HG03571 (cell line): ENCODE measurements around the gene CEP57L1.
"Not testable (repeated sequence)": the region's sequence is repeated elsewhere in the genome, so short reads cannot be mapped to it uniquely, and the experiment has no call there.

ENCODE experiments used
- ATAC-seq: cut with Tn5 transposase; IDR thresholded peaks from one replicate; pipeline ENCODE4 v1.9.1; 2021; ENCODE audit not compliant: unreplicated experiment

Gene CEP57L1

DNA sequence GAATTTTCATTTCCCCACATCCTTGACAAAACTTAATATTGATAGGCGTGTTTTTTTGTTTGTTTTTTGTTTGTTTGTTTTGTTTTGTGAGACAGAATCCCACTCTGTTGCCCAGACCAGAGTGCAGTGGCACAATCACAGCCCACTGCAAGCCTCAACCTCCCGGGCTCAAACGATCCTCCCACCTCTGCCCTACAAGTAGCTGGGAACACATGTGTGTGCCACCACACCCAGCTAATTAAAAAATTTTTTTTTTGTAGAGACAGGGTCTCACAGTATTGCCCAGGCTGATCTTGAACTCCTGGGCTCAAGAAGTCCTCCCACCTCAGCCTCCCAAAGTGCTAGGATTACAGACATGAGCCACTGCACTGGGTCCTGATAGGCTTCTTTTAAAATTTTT is 9.2 kb downstream of the CEP57L1 start:
- no peak for ATAC-seq

DNA sequence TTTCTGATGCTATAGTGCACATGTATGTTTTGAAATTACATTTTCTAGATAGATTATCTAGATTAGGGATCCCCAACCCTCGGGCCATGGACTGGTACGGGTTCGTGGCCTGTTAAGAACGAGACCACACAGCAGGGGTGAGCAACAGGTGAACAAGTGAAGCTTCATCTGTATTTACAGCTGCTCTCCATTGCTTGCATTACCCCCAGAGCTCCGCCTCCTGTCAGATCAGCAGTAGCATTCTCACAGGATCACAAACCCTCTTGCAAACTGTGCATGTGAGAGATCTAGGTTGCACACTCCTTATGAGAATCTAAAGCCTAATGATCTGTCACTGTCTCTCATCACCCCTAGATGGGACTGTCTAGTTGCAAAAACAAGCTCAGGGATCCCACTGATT is 10.4 kb downstream of the CEP57L1 start:
- ATAC-seq, result no peak

DNA sequence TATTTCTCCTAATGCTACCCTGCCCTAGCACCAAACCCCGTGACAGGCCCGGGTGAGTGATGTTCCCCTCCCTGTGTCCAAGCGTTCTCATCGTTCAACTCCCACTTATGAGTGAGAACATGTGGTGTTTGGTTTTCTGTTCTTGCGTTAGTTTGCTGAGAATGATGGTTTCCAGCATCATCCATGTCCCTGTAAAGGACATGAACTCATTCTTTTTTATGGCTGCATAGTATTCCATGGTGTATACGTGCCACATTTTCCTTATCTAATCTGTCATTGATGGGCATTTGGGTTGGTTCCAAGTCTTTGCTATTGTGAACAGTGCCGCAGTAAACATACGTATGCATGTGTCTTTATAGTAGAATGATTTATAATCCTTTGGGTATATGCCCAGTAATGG is 14.4 kb downstream of the CEP57L1 start:
- ATAC-seq, result not testable (repeated sequence)

DNA sequence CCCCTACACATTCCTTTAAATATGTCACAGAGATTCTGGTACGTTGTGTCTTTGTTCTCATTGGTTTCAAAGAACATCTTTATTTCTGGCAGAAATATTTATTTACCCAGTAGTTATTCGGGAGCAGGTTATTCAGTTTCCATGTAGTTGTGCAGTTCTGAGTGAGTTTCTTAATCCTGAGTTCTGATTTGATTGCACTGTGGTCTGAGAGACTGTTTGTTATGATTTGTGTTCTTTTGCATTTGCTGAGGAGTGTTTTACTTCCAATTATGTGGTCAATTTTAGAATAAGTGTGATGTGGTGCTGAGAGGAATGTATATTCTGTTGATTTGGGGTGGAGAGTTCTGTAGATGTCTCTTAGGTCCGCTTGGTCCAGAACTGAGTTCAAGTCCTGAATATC is 17.4 kb downstream of the CEP57L1 start:
- not testable (repeated sequence) for ATAC-seq

DNA sequence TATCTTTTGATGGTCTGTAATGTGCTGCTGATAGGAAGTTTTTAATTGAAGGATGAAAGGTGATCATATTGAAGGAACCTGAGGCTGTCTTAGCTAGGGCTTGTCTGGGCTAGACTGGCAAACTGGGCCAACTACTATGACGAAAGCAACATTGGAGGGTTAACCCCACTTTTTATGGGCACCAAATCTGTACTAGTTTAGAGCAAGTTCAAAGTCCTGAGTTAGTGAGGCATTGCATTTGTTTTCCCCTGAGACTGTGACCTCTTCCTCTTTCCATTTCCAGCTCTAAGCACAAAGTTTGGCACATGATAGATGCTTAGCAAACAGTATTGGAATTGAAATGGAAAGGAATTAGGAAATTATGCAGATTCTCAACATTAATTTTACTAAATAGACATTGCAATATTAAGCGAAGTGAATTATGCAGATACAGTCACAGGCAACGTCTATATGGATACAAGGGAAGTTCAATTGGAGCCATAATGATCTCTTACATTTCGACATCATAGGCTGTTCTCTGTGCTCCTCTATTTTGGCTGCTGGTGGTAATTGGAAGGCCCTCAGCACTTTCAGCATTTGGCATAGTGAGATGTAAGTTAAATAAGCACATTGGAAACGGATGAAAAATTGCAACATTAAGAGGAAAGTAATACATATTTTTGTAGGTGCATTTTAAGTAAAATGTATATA is 22.2 kb downstream of the CEP57L1 start:
- ATAC-seq, result peak; percentile 77

DNA sequence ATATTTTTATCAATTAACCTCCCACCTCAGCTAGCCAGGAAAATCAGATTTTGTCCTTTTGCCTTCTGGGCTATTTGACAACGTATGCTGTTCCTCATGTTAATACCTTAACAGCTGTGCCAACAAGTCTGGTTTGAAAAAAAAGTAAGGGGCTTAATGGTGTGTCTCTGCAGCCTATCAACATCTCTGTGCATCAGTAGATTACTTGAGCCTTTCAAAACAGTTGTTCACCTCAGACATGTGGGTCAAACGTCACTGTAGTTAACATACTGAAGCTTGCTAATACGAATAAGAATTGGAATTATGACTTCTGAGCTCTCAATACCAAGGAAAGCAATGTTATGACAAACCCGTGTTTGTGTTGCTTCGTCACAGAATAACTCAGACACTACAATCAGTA is 23.0 kb downstream of the CEP57L1 start:
- no peak for ATAC-seq

DNA sequence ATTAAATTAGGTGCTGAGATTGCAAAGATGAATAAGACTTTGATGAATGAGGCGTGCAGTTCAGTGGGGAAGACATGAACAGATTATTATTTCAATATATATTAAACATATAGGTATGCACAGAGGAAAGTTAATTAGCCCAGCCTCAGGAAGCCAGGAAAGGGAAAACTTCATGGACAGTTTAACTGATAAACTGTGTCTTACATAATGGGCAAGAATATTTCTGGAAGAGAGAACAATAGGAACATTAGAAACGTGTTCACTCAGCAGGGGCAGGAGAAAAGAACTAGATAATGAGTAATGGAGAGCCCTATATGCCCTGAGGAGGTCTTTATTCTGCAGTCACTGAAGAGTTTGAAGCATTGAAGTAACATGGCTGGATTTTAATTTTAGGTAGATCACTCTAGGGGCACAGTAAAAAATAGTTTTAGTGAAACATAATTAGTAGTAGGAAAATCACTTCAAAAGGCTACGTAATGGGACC is 23.6 kb downstream of the CEP57L1 start:
- ATAC-seq, result no peak

DNA sequence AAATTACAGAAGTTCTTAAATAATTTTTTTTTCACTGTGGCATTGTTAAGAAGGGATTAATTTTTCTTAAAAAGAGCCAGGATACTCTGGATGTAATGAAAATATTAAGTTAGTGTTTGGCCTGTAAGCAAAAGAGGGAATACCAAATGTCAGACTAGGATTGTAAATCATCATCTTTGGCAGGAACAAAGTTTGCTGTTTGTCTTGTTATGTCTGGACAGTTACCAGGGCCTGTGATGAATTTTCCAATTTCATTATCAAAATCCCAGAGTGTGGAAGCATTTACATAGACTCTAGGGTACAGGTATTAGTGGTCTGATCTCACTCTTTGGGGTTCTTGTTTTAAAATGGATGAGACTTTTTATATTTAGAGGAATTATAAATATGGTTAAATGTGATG is 26.1 kb downstream of the CEP57L1 start:
- ATAC-seq, result no peak

DNA sequence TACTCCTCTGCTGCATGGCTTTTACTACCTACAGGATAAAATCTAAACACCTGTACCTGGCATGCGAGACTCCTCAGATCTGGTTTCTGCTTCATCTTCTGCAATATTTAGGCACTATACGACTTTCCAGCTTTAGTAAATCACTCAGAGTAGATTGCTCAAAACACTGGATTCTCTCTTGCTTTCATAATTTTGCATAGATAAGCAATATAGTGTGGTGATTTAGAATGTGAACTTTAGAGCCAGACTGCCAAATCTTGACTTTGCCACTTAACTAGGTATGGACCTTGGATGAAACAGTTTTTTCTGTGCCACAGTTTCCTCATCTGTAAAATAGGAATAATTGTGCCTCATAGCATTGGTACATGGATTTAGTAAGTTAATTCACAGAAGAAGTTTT is 28.9 kb downstream of the CEP57L1 start:
- ATAC-seq, result no peak

DNA sequence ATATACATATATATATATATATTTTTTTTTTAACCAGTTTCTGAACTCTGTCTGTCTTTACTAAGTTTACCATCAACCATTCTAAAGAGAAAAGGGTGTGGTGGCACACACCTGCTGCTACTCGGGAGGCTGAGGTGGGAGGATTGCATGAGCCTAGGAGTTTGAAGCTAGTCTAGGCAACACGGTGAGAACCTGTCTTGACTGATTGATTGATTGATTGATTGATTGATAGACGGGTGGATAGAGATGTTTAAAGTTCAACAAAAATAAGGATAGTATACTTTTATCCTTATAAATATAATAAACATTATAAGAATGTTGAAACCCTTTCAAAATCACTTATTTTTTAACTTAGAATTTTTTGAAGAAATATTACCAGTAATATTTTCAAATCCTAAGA is 30.2 kb downstream of the CEP57L1 start:
- no peak for ATAC-seq

DNA sequence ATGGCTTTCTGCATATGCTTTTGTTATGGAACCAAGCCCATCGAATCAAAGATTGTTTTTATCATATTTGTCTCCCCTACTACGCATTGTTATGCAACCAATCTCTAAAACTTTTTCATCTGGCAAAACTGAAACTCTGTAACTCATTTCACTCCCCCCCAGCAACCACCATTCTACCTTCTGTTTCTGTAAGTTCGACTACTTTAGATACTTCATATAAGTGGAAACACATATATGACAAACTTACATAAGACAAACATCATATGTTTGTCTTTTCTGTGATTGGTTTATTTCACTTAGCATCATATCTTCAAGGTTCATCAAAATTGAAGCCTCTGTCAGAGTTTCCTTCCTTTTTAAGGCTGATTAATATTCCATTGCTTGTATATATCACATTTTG is 34.8 kb downstream of the CEP57L1 start:
- no peak for ATAC-seq

DNA sequence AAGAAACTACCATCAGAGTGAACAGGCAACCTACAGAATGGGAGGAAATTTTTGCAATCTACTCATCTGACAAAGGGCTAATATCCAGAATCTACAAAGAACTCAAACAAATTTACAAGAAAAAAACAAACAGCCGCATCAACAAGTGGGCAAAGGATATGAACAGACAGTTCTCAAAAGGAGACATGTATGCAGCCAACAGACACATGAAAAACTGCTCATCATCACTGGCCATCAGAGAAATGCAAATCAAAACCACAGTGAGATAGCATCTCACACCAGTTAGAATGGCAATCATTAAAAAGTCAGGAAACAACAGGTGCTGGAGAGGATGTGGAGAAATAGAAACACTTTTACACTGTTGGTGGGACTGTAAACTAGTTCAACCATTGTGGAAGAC is 40.3 kb downstream of the CEP57L1 start:
- ATAC-seq, result not testable (repeated sequence)

DNA sequence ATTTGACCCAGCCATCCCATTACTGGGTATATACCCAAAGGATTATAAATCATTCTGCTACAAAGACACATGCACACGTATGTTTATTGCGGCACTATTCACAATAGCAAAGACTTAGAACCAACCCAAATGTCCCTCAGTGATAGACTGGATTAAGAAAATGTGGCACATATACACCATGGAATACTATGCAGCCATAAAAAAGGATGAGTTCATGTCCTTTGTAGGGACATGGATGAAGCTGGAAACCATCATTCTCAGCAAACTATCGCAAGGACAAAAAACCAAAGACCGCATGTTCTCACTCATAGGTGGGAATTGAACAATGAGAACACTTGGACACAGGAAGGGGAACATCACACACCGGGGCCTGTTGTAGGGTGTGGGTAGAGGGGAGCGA is 40.7 kb downstream of the CEP57L1 start:
- ATAC-seq, result not testable (repeated sequence)

DNA sequence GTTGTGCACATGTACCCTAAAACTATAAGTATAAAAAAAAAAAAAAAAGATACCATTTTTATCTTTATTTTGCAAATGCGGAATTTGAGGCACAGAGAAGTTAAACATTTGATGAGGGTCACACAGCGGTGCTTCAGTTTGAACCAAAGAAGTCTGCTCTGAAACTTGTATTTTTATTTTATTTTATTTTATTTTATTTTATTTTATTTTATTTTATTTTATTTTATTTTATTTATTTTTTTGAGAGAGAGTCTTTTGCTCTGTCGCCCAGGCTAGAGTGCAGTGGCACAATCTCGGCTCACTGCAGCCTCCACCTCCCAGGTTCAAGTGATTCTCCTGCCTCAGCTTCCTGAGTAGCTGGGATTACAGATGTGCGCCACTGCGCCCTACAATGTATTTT is 41.2 kb downstream of the CEP57L1 start:
- ATAC-seq, result not testable (repeated sequence)

DNA sequence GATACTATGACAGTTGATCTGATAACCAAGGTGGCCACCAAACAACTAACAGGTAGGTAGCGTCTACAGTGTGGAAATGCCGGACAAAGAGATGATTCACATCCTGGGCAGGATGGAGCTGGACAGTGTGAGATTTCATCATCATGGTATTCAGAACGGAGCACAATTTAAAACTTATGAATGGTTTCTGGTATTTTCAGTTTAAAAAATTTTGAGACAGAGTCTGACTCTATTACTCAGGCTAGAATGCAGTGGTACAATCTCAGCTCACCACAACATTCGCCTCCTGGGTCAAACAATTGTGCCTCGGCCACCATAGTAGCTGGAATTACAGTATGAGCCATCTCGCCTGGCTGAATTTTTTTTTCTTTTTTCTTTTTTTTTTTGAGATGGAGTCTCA is 43.8 kb downstream of the CEP57L1 start:
- ATAC-seq, result no peak

DNA sequence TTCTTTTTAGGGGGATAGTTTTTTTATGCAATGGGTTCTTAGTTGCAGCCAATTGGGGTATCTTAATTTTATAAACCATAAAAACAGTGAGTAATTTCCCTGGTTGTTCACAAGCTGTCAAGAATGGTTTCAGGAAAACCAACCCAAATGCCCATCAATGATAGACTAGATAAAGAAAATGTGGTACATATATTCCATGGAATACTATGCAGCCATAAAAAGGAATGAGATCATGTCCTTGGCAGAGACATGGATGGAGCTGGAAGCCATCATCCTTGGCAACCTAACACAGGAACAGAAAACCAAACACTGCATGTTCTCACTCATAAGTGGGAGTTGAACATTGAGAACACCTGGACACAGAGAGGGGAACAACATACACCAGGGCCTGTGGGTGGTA is 46.8 kb downstream of the CEP57L1 start:
- ATAC-seq, result not testable (repeated sequence)

DNA sequence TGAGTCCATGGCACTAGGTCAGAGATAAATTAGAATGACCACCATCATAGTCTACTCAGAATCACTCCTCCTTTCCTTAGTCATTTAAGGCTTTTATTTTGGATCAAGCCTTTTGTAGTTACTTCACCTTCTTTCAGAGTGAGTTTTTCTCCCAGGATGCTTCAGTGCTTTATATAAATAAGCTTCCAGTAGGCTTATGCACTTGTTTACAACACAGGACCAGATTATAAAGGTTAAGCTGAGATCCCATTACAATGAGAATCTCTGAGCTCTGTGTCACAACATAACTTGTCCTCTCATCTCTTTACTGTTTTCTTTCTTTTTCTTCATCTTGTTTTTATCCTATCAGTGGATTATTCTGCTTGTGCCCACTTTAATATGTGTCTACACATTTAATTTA is 47.9 kb downstream of the CEP57L1 start:
- no peak for ATAC-seq

DNA sequence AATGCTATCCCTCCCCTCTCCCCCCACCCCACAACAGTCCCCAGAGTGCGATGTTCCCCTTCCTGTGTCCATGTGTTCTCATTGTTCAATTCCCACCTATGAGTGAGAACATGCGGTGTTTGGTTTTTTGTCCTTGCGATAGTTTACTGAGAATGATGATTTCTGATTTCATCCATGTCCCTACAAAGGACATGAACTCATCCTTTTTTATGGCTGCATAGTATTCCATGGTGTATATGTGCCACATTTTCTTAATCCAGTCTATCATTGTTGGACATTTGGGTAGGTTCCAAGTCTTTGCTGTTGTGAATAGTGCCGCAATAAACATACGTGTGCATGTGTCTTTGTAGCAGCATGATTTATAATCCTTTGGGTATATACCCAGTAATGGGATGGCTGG is 52.9 kb downstream of the CEP57L1 start:
- not testable (repeated sequence) for ATAC-seq

DNA sequence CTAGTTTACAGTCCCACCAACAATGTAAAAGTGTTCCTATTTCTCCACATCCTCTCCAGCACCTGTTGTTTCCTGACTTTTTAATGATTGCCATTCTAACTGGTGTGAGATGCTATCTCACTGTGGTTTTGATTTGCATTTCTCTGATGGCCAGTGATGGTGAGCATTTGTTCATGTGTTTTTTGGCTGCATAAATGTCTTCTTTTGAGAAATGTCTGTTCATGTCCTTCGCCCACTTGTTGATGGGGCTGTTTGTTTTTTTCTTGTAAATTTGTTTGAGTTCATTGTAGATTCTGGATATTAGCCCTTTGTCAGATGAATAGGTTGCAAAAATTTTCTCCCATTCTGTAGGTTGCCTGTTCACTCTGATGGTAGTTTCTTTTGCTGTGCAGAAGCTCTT is 53.4 kb downstream of the CEP57L1 start:
- not testable (repeated sequence) for ATAC-seq

DNA sequence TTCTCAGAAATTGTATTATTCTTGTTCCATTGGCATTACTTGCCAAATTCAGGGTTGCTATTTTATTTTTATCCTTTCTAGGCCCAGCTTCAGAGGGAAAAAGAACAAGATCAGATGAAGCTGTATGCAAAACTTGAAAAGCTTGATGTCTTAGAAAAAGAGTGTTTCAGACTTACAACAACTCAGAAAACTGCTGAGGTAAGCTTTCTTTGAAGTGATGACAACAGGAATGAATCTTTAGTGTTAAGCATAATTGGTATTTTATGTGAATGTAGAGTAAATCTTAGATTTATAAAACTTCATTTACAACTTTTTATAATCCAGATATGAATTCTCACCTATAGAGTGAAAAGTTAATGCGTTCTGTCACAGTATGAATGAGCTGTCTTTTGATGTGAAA is 58.4 kb downstream of the CEP57L1 start:
- no peak for ATAC-seq

DNA sequence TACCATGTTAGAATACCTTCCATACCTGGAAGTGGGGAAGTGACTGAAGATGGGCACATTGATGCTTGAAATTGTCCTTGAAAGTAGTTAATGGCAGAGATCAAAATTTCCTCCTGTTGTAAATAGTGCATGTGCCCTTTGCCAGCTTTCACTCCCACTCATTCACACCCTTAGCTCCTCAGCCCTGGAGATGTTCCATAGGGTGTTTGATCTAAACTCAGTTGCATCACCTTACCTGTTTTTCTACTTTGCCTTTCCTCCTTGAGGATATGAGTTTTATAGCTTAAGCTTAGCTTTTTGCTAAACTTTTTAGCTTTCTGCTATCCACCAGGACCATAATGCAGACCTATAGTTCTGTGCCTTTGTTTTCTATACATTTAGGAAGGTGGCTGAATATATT is 69.0 kb downstream of the CEP57L1 start:
- ATAC-seq, result no peak

DNA sequence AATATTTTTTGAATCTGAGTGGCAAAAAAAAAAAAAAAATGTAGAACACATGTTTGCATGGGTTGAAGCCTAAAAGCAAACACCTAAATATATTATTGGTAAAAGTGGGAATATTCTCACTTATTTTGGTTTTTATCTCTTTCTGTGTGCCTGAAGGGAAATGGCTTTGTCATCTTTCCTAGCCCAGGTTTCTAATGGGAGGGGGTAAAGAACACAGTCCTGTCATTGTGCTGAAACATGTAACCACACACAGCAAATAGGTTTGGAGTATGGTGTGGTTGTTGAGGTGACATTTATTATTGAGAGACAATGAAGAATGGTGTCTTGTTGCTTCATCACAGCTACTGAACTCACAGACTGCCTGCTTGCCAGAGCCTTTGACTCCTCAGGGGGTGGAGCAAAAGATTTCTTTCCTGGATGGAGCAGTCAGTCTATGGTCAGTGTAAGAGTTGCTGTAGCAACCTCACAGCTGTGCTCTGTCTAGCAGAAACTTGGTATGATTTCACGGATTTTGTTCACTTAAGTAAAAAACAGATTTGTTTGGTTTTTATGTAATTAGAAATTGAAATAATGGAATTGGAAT is 70.2 kb downstream of the CEP57L1 start:
- ATAC-seq, result no peak

DNA sequence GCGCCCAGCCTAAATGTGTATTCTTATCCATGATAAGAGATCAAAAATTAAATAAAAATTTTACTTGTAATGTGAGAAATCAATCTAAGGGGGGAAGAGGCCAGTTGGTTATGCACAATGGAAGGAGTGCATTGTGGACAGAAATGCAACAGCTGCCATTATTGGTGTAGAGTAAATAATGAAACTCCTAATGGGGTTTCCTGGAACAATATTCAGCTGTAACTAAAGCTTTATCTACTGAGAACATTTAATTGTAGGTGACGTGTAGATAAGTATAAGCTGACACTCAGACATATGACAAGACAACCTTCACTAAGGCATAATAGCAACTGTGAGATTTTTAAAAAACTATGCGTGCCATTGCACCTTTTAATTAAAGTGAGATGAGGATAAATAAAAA is 71.4 kb downstream of the CEP57L1 start:
- ATAC-seq, result no peak
